Thyroid gland (tissue), 4 donors: ENCODE measurements around the gene INPP4A.

Experiments
- CTCF ChIP-seq, 6 experiments: fragments of 200-600 bp in 3 of 6; fragments of 450-650 bp in 3 of 6; sonication (generic) in 3 of 6; IDR thresholded peaks; one replicate each; pipeline ENCODE4 v1.5.1; 2016 to 2019; ENCODE audit warnings: antibody characterized with exemption in 6 of 6, mild to moderate bottlenecking in 2 of 6, inconsistent platforms in 1 of 6, moderate library complexity in 1 of 6
- POLR2A ChIP-seq, 2 donors: fragments of 450-650 bp; IDR thresholded peaks; one replicate each; pipeline ENCODE4 v1.6.1; 2017; ENCODE audit warnings: antibody characterized with exemption in 2 of 2, mild to moderate bottlenecking in 2 of 2, moderate library complexity in 1 of 2

- TF ChIP-seq CTCF (IDR thresholded peaks at IDR 0.05) (no peak), POLR2A (IDR thresholded peaks at IDR 0.05) (no peak)
Observed at GRCh38 chr2:98446850-98447249, 2.2 kb downstream of the INPP4A start.
